Measurements from ENCODE around the gene ZDHHC11. TPM values are rescaled to one million over a fixed set of nuclear protein-coding genes. Genes with fewer than 3 reads are reported as not detected.
"Not testable (repeated sequence)": the region's sequence is repeated elsewhere in the genome, so short reads cannot be mapped to it uniquely, and the experiment has no call there.

The ZDHHC11 gene
- total RNA-seq, 1 experiment from 2014 or later: 17.0 TPM

GRCh38 chr5:784428-785177 lies 66.2 kb downstream of the ZDHHC11 start, which contains the start of gene ZDHHC11B:
Gene ZDHHC11B, minus strand, starts transcription at chr5:784729. Its CDS starts 17,810 bp downstream, at chr5:766919.
- H3K9me3 ChIP-seq (ENCODE audit: control insufficient read depth in 1 of 2, insufficient read depth in 1 of 2, low read depth in 1 of 2, low read length in 2 of 2); RAD21 ChIA-PET (ENCODE audit: low non-redundant PET in 1 of 2, low total read pairs in 2 of 2, uncharacterized antibody in 2 of 2, unreplicated experiment in 2 of 2); CTCF ChIA-PET; BruUV-seq (replicated peaks); POLR2A ChIA-PET; intact Hi-C loops (cut with micrococcal nuclease); H3K27me3 ChIP-seq (ENCODE audit: insufficient read depth, low read length); H4K20me1 ChIP-seq (ENCODE audit: insufficient read depth); H2AFZ ChIP-seq (ENCODE audit: low read depth, low read length, poor library complexity, severe bottlenecking); H3K36me3 ChIP-seq (ENCODE audit: control insufficient read depth in 1 of 2, insufficient read depth in 2 of 2, low read length in 2 of 2); H3K79me2 ChIP-seq (ENCODE audit: insufficient read depth, low read length); H3K9me2 ChIP-seq (ENCODE audit: insufficient read depth): not testable (repeated sequence)
- TF ChIP-seq POLR2A (IDR thresholded peaks at IDR 0.05; ENCODE audit: borderline replicate concordance, extremely low read depth, insufficient read depth, insufficient read length) (peak; percentile 22), EGR1 (IDR thresholded peaks at IDR 0.05; ENCODE audit: low read depth) (peak; percentile 61), ZFX (IDR thresholded peaks at IDR 0.05) (peak; percentile 56), POLR2AphosphoS5 (IDR thresholded peaks at IDR 0.05; ENCODE audit: low read depth, low read length) (peak; percentile 81)
- peak within 1 kb of the TSS; percentile 48 to 66 for H3K4me3 ChIP-seq (replicated peaks in 1 of 2; ENCODE audit: low read depth in 1 of 2, low read length in 2 of 2)
- H3K27ac ChIP-seq (ENCODE audit: low read depth, low read length): peak within 1 kb of the TSS; percentile 43; the same call in 1 of the 2 replicates
- DNase-seq (ENCODE audit: low read depth, low spot score) (peak; percentile 57), ATAC-seq (peak; percentile 79)
- H3K9ac ChIP-seq (ENCODE audit: low read length): peak within 1 kb of the TSS; percentile 59
- peaks cover 0 to 13% of the 10 kb centered on the region in 2 experiments; a peak in 1 of 4 replicates for H3K4me1 ChIP-seq (ENCODE audit: control insufficient read depth in 1 of 2, insufficient read depth in 2 of 2, low read length in 2 of 2)
- H3K4me2 ChIP-seq (ENCODE audit: low read length): peak within 1 kb of the TSS; percentile 82

GRCh38 chr5:783881-784427 lies 66.8 kb downstream of the ZDHHC11 start:
- RAD21 ChIA-PET (ENCODE audit: low non-redundant PET in 1 of 2, low total read pairs in 2 of 2, uncharacterized antibody in 2 of 2, unreplicated experiment in 2 of 2); H3K27ac ChIP-seq (ENCODE audit: low read depth, low read length); H3K9me2 ChIP-seq (ENCODE audit: insufficient read depth); H2AFZ ChIP-seq (ENCODE audit: low read depth, low read length, poor library complexity, severe bottlenecking); DNase-seq (ENCODE audit: low read depth, low spot score); H4K20me1 ChIP-seq (ENCODE audit: insufficient read depth); POLR2A ChIA-PET; intact Hi-C loops (cut with micrococcal nuclease); BruUV-seq (replicated peaks); H3K27me3 ChIP-seq (ENCODE audit: insufficient read depth, low read length); H3K36me3 ChIP-seq (ENCODE audit: control insufficient read depth in 1 of 2, insufficient read depth in 2 of 2, low read length in 2 of 2); H3K9me3 ChIP-seq (ENCODE audit: control insufficient read depth in 1 of 2, insufficient read depth in 1 of 2, low read depth in 1 of 2, low read length in 2 of 2); H3K79me2 ChIP-seq (ENCODE audit: insufficient read depth, low read length); CTCF ChIA-PET: not testable (repeated sequence)
- H3K4me2 ChIP-seq (ENCODE audit: low read length): peak overlapping the region; percentile 82
- H3K4me1 ChIP-seq (ENCODE audit: control insufficient read depth in 1 of 2, insufficient read depth in 2 of 2, low read length in 2 of 2): peaks cover 0 to 13% of the 10 kb centered on the region in 2 experiments; a peak in 1 of 4 replicates
- peak; percentile 18 for ATAC-seq
- H3K9ac ChIP-seq (ENCODE audit: low read length): peak overlapping the region; percentile 35
- peak overlapping the region; percentile 48 to 66 for H3K4me3 ChIP-seq (replicated peaks in 1 of 2; ENCODE audit: low read depth in 1 of 2, low read length in 2 of 2)
